ENCODE data around the gene SPTBN1.

Gene SPTBN1

DNA sequence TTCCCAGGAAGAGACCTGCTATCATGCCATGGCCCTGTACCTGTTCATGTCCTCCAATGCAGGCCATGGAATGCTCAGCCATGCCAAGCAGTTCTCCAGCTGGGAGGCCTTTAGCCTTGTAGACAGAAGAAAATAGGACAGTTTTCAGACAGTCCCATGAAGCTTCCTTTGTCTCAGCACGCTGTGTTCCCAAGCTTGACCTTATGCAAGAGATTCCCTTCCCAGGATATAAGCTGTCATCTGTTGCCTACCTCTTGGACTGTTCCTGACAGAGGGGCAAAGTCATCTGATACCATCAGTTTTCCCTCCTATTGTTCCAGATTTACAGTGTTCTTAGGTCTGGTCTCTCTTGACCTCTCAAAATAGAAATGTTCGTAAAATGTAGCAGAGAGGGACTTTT is 170.8 kb downstream of the SPTBN1 start:
- no peaks in the 10 kb centered on the region for H3K4me1 ChIP-seq (ENCODE audit: control insufficient read depth, low read depth, low read length)
- H3K27ac ChIP-seq (ENCODE audit: low read length): no peak overlapping the region
- peaks cover 95% of the 10 kb centered on the region for H3K36me3 ChIP-seq (ENCODE audit: control insufficient read depth, low read depth, low read length)
- H3K9ac ChIP-seq (ENCODE audit: low read length): no peak overlapping the region
- H3K4me3 ChIP-seq (ENCODE audit: low read length): no peak overlapping the region
- H3K9me3 ChIP-seq (ENCODE audit: control insufficient read depth, low read depth, low read length): no peaks in the 10 kb centered on the region
- H3K27me3 ChIP-seq (ENCODE audit: control insufficient read depth, insufficient read depth, low read length): no peaks in the 10 kb centered on the region

DNA sequence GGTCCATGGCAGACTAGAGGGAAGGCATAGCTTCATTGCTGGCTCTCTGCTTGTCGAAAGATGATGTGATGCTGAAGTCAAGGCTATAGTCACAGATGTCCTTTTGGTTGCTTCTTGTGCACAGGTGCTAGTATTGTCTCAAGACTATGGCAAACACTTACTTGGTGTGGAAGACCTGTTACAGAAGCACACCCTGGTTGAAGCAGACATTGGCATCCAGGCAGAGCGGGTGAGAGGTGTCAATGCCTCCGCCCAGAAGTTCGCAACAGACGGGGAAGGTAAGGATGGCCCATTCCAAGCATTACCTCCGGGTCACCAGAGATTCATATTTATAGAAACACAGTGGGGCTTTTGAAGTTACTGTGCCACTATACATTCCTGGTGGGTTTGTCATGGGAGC is 171.8 kb downstream of the SPTBN1 start:
- H3K9ac ChIP-seq (ENCODE audit: low read length): no peak overlapping the region
- H3K4me3 ChIP-seq (ENCODE audit: low read length): no peak overlapping the region
- no peak overlapping the region for H3K27ac ChIP-seq (ENCODE audit: low read length)
- no peaks in the 10 kb centered on the region for H3K9me3 ChIP-seq (ENCODE audit: control insufficient read depth, low read depth, low read length)
- H3K36me3 ChIP-seq (ENCODE audit: control insufficient read depth, low read depth, low read length): peaks cover 95% of the 10 kb centered on the region
- no peaks in the 10 kb centered on the region for H3K27me3 ChIP-seq (ENCODE audit: control insufficient read depth, insufficient read depth, low read length)
- no peaks in the 10 kb centered on the region for H3K4me1 ChIP-seq (ENCODE audit: control insufficient read depth, low read depth, low read length)

DNA sequence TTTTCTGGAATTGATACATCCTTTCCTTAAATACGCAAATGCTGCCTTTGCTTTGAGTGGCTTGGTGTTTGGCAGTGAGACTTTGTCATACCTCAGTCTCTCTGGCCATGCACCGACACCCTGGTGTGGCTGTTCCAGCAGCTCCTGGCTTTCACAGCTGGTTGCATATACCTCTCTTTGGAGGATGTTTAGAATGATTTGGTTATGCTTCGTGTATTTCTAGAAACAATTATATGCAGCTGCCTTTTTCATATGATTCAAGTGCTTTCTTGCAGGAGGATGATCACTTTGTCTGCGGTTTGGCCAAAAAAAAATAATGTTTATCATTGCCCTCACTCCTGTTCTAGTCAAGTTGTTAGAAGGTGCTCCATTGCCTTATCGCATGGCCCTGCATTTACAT is 172.3 kb downstream of the SPTBN1 start:
- H3K27ac ChIP-seq (ENCODE audit: low read length): no peak overlapping the region
- H3K4me3 ChIP-seq (ENCODE audit: low read length): no peak overlapping the region
- no peaks in the 10 kb centered on the region for H3K9me3 ChIP-seq (ENCODE audit: control insufficient read depth, low read depth, low read length)
- H3K9ac ChIP-seq (ENCODE audit: low read length): no peak overlapping the region
- H3K36me3 ChIP-seq (ENCODE audit: control insufficient read depth, low read depth, low read length): peaks cover 95% of the 10 kb centered on the region
- H3K4me1 ChIP-seq (ENCODE audit: control insufficient read depth, low read depth, low read length): no peaks in the 10 kb centered on the region
- H3K27me3 ChIP-seq (ENCODE audit: control insufficient read depth, insufficient read depth, low read length): no peaks in the 10 kb centered on the region

DNA sequence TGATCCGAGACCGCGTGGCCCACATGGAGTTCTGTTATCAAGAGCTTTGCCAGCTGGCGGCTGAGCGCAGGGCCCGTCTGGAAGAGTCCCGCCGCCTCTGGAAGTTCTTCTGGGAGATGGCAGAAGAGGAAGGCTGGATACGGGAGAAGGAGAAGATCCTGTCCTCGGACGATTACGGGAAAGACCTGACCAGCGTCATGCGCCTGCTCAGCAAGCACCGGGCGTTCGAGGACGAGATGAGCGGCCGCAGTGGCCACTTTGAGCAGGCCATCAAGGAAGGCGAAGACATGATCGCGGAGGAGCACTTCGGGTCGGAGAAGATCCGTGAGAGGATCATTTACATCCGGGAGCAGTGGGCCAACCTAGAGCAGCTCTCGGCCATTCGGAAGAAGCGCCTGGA is 172.8 kb downstream of the SPTBN1 start:
- no peaks in the 10 kb centered on the region for H3K4me1 ChIP-seq (ENCODE audit: control insufficient read depth, low read depth, low read length)
- H3K27me3 ChIP-seq (ENCODE audit: control insufficient read depth, insufficient read depth, low read length): no peaks in the 10 kb centered on the region
- H3K9me3 ChIP-seq (ENCODE audit: control insufficient read depth, low read depth, low read length): no peaks in the 10 kb centered on the region
- H3K27ac ChIP-seq (ENCODE audit: low read length): no peak overlapping the region
- no peak overlapping the region for H3K9ac ChIP-seq (ENCODE audit: low read length)
- no peak overlapping the region for H3K4me3 ChIP-seq (ENCODE audit: low read length)
- peaks cover 93% of the 10 kb centered on the region for H3K36me3 ChIP-seq (ENCODE audit: control insufficient read depth, low read depth, low read length)

DNA sequence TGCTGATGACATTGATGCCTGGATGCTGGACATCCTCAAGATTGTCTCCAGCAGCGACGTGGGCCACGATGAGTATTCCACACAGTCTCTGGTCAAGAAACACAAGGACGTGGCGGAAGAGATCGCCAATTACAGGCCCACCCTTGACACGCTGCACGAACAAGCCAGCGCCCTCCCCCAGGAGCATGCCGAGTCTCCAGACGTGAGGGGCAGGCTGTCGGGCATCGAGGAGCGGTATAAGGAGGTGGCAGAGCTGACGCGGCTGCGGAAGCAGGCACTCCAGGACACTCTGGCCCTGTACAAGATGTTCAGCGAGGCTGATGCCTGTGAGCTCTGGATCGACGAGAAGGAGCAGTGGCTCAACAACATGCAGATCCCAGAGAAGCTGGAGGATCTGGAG is 173.3 kb downstream of the SPTBN1 start:
- Histone ChIP-seq H3K9ac (ENCODE audit: low read length) (no peak overlapping the region), H3K4me3 (ENCODE audit: low read length) (no peak overlapping the region), H3K27me3 (ENCODE audit: control insufficient read depth, insufficient read depth, low read length) (no peaks in the 10 kb centered on the region), H3K36me3 (ENCODE audit: control insufficient read depth, low read depth, low read length) (peaks cover 90% of the 10 kb centered on the region), H3K4me1 (ENCODE audit: control insufficient read depth, low read depth, low read length) (peaks cover 3% of the 10 kb centered on the region), H3K9me3 (ENCODE audit: control insufficient read depth, low read depth, low read length) (no peaks in the 10 kb centered on the region), H3K27ac (ENCODE audit: low read length) (no peak overlapping the region)

DNA sequence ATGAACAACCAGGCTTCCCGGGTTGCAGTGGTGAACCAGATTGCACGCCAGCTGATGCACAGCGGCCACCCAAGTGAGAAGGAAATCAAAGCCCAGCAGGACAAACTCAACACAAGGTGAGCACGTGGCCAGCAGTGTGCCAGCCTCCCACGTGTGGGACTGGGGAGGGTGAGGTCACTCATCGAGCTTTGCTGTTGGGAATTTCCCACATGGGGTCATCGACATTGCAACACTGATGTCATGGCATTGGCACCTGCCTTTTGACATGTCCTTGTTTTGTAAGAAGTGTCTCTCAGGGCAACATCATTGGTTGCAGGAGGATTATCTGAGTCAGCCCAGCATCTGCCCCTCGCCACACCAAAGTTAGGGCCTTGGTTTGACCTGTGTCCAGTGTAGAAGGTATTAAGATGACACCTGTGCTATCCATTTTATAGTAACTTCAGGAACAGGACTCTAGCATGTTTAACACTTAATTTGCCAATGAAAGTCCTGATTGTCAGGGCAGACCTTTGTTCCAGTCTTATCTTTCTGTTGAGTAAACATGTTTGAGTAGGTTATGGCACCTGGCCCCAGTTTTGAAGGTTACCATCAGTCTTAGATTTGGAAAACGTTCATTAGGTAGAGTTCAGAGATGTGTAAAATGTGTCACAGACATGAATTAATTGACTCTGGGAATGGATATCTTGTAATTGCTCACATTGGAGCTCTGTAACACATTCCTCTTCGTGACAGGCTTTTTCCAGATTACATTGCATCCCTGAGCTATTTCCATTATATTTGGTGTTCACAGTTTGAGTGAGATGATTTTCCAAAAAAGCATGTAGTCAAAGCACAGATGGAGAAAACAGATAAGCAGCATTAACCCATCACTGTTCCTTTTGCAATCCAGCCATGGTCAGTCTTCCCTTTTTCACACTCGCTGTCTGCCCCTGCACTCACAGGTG is 174.1 kb downstream of the SPTBN1 start:
- Histone ChIP-seq H3K27me3 (ENCODE audit: control insufficient read depth, insufficient read depth, low read length) (no peaks in the 10 kb centered on the region), H3K36me3 (ENCODE audit: control insufficient read depth, low read depth, low read length) (peaks cover 85% of the 10 kb centered on the region), H3K9me3 (ENCODE audit: control insufficient read depth, low read depth, low read length) (no peaks in the 10 kb centered on the region), H3K27ac (ENCODE audit: low read length) (no peak overlapping the region), H3K4me1 (ENCODE audit: control insufficient read depth, low read depth, low read length) (peaks cover 9% of the 10 kb centered on the region), H3K9ac (ENCODE audit: low read length) (no peak overlapping the region), H3K4me3 (ENCODE audit: low read length) (no peak overlapping the region)

DNA sequence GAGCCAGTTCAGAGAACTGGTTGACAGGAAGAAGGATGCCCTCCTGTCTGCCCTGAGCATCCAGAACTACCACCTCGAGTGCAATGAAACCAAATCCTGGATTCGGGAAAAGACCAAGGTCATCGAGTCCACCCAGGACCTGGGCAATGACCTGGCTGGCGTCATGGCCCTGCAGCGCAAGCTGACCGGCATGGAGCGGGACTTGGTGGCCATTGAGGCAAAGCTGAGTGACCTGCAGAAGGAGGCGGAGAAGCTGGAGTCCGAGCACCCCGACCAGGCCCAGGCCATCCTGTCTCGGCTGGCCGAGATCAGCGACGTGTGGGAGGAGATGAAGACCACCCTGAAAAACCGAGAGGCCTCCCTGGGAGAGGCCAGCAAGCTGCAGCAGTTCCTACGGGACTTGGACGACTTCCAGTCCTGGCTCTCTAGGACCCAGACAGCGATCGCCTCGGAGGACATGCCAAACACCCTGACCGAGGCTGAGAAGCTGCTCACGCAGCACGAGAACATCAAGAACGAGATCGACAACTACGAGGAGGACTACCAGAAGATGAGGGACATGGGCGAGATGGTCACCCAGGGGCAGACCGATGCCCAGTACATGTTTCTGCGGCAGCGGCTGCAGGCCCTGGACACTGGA is 174.9 kb downstream of the SPTBN1 start:
- Histone ChIP-seq H3K36me3 (ENCODE audit: control insufficient read depth, low read depth, low read length) (peaks cover 81% of the 10 kb centered on the region), H3K27ac (ENCODE audit: low read length) (no peak overlapping the region), H3K4me3 (ENCODE audit: low read length) (no peak overlapping the region), H3K9ac (ENCODE audit: low read length) (no peak overlapping the region), H3K27me3 (ENCODE audit: control insufficient read depth, insufficient read depth, low read length) (no peaks in the 10 kb centered on the region), H3K9me3 (ENCODE audit: control insufficient read depth, low read depth, low read length) (no peaks in the 10 kb centered on the region), H3K4me1 (ENCODE audit: control insufficient read depth, low read depth, low read length) (peaks cover 13% of the 10 kb centered on the region)

DNA sequence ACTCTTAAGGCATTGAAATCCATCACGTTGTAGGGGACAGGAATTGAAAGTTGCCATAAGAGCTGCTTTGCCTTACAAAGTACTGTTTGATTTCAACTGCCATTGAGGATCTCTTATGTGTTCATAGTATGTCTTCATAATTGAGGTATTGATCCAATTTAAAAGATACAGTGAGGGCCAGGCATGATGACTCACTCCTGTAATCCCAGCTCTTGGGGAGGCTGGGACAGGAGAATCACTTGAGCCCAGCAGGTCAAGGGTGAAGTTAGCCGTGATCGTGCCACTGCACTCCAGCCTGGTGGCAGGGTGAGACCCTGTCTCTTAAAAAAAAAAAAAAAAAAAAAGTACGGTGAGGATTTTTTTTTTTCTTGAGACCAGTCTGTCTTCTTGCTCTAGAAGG is 175.6 kb downstream of the SPTBN1 start:
- peaks cover 13% of the 10 kb centered on the region for H3K4me1 ChIP-seq (ENCODE audit: control insufficient read depth, low read depth, low read length)
- H3K9ac ChIP-seq (ENCODE audit: low read length): no peak overlapping the region
- no peak overlapping the region for H3K4me3 ChIP-seq (ENCODE audit: low read length)
- H3K9me3 ChIP-seq (ENCODE audit: control insufficient read depth, low read depth, low read length): no peaks in the 10 kb centered on the region
- H3K36me3 ChIP-seq (ENCODE audit: control insufficient read depth, low read depth, low read length): peaks cover 79% of the 10 kb centered on the region
- no peaks in the 10 kb centered on the region for H3K27me3 ChIP-seq (ENCODE audit: control insufficient read depth, insufficient read depth, low read length)
- H3K27ac ChIP-seq (ENCODE audit: low read length): no peak overlapping the region

DNA sequence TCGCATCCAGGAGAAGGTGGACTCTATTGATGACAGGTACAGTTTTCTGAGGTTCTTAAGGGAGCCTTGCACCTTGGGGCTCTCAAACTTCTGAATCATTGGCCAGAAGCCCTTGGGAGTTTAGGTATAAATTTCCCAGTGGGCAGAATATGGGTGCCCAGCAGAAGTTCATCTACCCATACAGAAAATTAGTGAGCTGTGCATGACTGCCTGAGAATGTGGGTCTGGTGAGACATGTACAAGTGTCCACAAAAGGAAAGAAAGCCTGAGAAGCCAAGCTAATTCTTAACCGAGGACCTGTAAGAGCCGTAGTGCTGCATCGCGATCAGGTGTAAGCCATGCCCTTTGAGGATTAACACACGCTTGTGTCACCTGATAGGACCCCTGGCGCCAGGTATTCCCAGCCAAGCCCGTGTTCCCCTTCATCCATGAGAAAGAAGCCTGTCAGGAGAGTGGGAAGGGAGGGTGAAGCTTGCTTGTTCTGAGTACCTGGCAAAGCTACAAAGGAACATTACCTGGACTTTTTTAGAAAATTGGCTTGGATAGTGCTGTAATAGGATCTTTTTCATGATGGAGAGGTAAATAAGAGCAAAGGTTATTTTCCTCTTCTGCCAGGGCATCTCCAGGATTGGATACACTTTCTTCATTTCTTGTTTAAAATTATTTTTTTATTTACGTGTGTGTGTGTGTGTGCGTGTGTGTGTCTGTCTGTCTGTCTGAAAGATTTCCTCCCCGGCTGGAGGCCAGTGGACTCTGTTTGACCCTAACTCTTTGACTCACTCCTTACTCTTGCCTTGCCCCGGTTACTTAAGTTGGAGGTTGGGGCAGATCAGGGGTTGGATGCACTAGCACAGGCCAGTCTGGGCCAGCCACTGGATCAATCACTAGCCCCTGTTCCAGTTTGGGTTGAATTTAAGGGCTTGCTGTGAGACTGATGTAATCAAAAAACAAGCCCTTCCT is 176.9 kb downstream of the SPTBN1 start:
- Histone ChIP-seq H3K4me3 (ENCODE audit: low read length) (no peak overlapping the region), H3K27ac (ENCODE audit: low read length) (no peak overlapping the region), H3K36me3 (ENCODE audit: control insufficient read depth, low read depth, low read length) (peaks cover 80% of the 10 kb centered on the region), H3K9ac (ENCODE audit: low read length) (no peak overlapping the region), H3K27me3 (ENCODE audit: control insufficient read depth, insufficient read depth, low read length) (no peaks in the 10 kb centered on the region), H3K4me1 (ENCODE audit: control insufficient read depth, low read depth, low read length) (peaks cover 13% of the 10 kb centered on the region), H3K9me3 (ENCODE audit: control insufficient read depth, low read depth, low read length) (no peaks in the 10 kb centered on the region)

DNA sequence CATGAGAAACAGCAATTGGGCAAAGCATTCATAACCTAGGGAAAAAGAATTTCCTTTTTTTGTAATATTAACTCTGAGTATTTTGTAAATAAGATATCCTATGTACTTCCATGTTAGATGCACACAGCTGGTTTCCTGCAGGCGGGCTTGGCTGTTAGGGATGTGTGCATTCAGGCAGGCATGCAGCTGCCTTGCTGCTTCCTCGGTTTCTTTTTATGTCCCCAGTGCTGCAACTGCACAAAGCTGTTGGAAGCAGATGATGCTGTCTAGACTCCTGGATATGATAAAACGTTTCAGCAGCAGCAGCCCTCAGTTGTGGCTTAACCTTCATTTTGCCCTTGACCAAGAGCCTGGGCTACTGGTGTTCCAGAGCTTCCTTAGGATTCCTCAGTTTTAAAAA is 177.9 kb downstream of the SPTBN1 start:
- Histone ChIP-seq H3K9me3 (ENCODE audit: control insufficient read depth, low read depth, low read length) (no peaks in the 10 kb centered on the region), H3K9ac (ENCODE audit: low read length) (no peak overlapping the region), H3K27ac (ENCODE audit: low read length) (no peak overlapping the region), H3K4me1 (ENCODE audit: control insufficient read depth, low read depth, low read length) (peaks cover 13% of the 10 kb centered on the region), H3K27me3 (ENCODE audit: control insufficient read depth, insufficient read depth, low read length) (no peaks in the 10 kb centered on the region), H3K36me3 (ENCODE audit: control insufficient read depth, low read depth, low read length) (peaks cover 80% of the 10 kb centered on the region), H3K4me3 (ENCODE audit: low read length) (no peak overlapping the region)
